K562 (cell line): ENCODE data around the gene RABEPK. TPM values are rescaled to one million over a fixed set of nuclear protein-coding genes. Genes with fewer than 3 reads are reported as not detected.

Experiments
- CBFA2T2 ChIP-seq: fragments of 450-650 bp; conservative IDR thresholded peaks from 2 replicates; pipeline ENCODE4 v1.6.1; 2017; ENCODE audit warnings: mild to moderate bottlenecking
- CBX8 ChIP-seq: fragments of 200-600 bp; sonication (generic); IDR thresholded peaks from 2 replicates; pipeline ENCODE4 v1.6.1; 2012; ENCODE audit warnings: borderline replicate concordance, mixed run types, low read depth, mild to moderate bottlenecking, moderate library complexity, mixed read lengths, low read length, control low read depth, inconsistent platforms; ENCODE audit not compliant: poor library complexity, severe bottlenecking; ENCODE audit errors: extremely low read depth
- CUX1 ChIP-seq: fragments of 200-800 bp; sonication (Bioruptor generic); IDR thresholded peaks from 2 replicates; pipeline ENCODE4 v1.6.1; 2016; ENCODE audit warnings: missing genetic modification characterization, missing compliant biosample characterization
- EP300 ChIP-seq: IDR thresholded peaks from 2 replicates; pipeline ENCODE4 v1.6.1; 2012; ENCODE audit warnings: low read length, improper control_type of control experiment
- GTF3C2 ChIP-seq: IDR thresholded peaks from 3 replicates; pipeline ENCODE4 v1.6.1; 2011; ENCODE audit warnings: borderline replicate concordance, mild to moderate bottlenecking, moderate library complexity; ENCODE audit not compliant: insufficient read length; ENCODE audit errors: extremely low read depth
- KDM2B ChIP-seq: fragments of 250-450 bp; sonication (Bioruptor Pico); IDR thresholded peaks from 2 replicates; pipeline ENCODE4 v1.8.0; 2021; ENCODE audit warnings: mild to moderate bottlenecking, moderate library complexity
- KDM4B ChIP-seq, 2 experiments: fragments of 450-650 bp in 1 of 2; sonication (generic) in 1 of 2; IDR thresholded peaks; 2 replicates each; pipeline ENCODE4 v1.6.1; 2016 to 2017; ENCODE audit warnings: borderline replicate concordance in 2 of 2, antibody characterized with exemption in 1 of 2, low read depth in 1 of 2, mild to moderate bottlenecking in 1 of 2
- MAX ChIP-seq: sonication (generic); formaldehyde crosslinking; IDR thresholded peaks from 2 replicates; pipeline ENCODE4 v1.9.0; 2022; ENCODE audit warnings: mild to moderate bottlenecking, missing genetic modification reagents
- NFYB ChIP-seq: IDR thresholded peaks from 2 replicates; pipeline ENCODE4 v1.6.1; 2011; ENCODE audit warnings: mild to moderate bottlenecking, moderate library complexity; ENCODE audit not compliant: insufficient read length; ENCODE audit errors: extremely low read depth
- PHB2 ChIP-seq: fragments of 450-650 bp; IDR thresholded peaks from 2 replicates; pipeline ENCODE4 v1.6.1; 2017; ENCODE audit warnings: low read depth
- PHF20 ChIP-seq: fragments of 450-650 bp; IDR thresholded peaks from 2 replicates; pipeline ENCODE4 v1.6.1; 2018; ENCODE audit not compliant: partially characterized antibody
- THRAP3 ChIP-seq: fragments of 450-650 bp; IDR thresholded peaks from 2 replicates; pipeline ENCODE4 v1.6.1; 2016; ENCODE audit warnings: mild to moderate bottlenecking, inconsistent platforms, borderline replicate concordance
- ZEB2 ChIP-seq: fragments of 450-650 bp; IDR thresholded peaks from 2 replicates; pipeline ENCODE4 v1.6.1; 2016
- ZNF583 ChIP-seq: fragments of 250-450 bp; sonication (Bioruptor Pico); IDR thresholded peaks from 2 replicates; pipeline ENCODE4 v1.4.0; 2020
- ZNF695 ChIP-seq: fragments of 450-650 bp; formaldehyde crosslinking; IDR thresholded peaks from 2 replicates; pipeline ENCODE4 v1.4.0; 2020; ENCODE audit warnings: mild to moderate bottlenecking, moderate library complexity
- polyA plus RNA-seq, 8 experiments: library from polyadenylated mRNA; depleted of rRNA in 4 of 8; stranded (reverse) in 5 of 8; unstranded in 3 of 8; fragments of >200 nt; fragmentation: Nextera tagmentation in 2 of 8; fragmentation: Illumina TruSeq in 1 of 8; extraction: Ambion mirVana in 2 of 8; extraction: Trizol in 1 of 8; gene quantifications; 2 replicates each; pipeline versions ENCODE4 v1.2.1 to v1.2.3, GENCODE V29; 2011 to 2014; ENCODE audit warnings: inconsistent platforms in 1 of 8, missing spikeins in 1 of 8
- total RNA-seq, 7 experiments: library from RNA; depleted of rRNA in 6 of 7; stranded (reverse); fragments of >200 nt in 6 of 7; fragmentation: Illumina TruSeq in 2 of 7; extraction: Trizol in 2 of 7; gene quantifications; 2 replicates each; pipeline versions ENCODE4 v1.2.1 to v1.2.3, GENCODE V29; 2011 to 2021; ENCODE audit warnings: low replicate concordance in 1 of 7
- TF ChIP-seq, protein P1 (sequence below): fragments of 450-650 bp; conservative IDR thresholded peaks from 2 replicates; pipeline ENCODE4 v1.6.1; 2016; ENCODE audit warnings: missing genetic modification characterization, low read depth, mild to moderate bottlenecking, missing compliant biosample characterization, moderate library complexity
- TF ChIP-seq, protein P2 (sequence below): fragments of 250-450 bp; sonication (Bioruptor Pico); IDR thresholded peaks from 2 replicates; pipeline ENCODE4 v1.9.0; 2021; ENCODE audit warnings: mild to moderate bottlenecking

Gene RABEPK
- total and polyA plus RNA-seq, 9 of the 15 experiments (the other 6 are each of a cell fraction or from before 2014, with no cell fraction given), result 38.3 to 113 (median 52.8) TPM

DNA sequence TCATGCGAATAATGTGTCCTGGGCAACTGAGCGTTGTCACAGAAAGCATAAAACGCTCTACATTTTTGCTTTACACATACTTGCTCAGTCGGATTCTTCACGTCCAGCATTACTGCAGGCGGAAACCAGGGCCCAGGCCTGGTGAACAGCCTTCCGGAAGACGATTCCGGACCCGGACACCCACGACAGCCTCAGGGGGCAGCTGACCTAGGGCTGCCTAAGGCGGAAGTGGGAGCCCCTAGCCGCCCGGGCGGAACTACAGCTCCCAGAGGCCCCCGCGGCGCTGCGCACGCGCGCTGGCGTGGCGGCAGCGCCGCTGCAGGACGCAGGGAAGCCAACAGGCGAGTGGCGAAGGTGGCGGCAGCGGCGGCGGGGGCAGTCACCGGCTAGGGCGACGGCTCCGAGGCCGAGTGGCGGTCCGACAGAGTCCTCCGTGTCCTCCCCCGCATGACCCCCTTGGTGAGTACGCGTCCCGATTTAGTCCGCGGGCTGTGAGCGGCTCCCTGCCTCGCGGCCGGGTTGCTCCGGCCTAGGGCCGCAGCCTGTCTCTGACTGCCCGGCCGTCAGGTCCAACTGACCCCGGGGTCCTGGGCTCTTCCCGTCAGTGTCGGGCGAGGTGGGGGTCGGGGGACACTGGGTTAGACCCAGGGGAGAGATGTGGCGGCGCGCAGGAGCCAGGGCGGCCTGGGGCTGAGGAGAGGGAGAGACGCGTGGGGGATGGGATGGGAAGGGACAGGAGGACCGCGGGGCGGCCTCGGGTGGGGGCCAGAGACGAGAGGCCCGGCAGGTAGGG is 61.4 kb downstream of the RABEPK start, which contains the start of gene GAPVD1 (continued):
- no peak for TF ChIP-seq CUX1 (CRISPR knock-in tag)
- TF ChIP-seq MAX, result 0 out of 2 replicates have a peak, but pooled peaks have one; percentile 25
- TF ChIP-seq, protein P1, sequence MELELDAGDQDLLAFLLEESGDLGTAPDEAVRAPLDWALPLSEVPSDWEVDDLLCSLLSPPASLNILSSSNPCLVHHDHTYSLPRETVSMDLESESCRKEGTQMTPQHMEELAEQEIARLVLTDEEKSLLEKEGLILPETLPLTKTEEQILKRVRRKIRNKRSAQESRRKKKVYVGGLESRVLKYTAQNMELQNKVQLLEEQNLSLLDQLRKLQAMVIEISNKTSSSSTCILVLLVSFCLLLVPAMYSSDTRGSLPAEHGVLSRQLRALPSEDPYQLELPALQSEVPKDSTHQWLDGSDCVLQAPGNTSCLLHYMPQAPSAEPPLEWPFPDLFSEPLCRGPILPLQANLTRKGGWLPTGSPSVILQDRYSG (tag), result peak; percentile 69; the same call in 1 of the 2 replicates
- TF ChIP-seq CBX8, result no peak
- TF ChIP-seq ZNF695 (CRISPR knock-in tag), result no peak
- peak; percentile 93 for TF ChIP-seq PHF20
- 0 out of 2 replicates have a peak, but pooled peaks have one; percentile 63 for TF ChIP-seq ZNF583 (CRISPR knock-in tag)
- TF ChIP-seq, protein P2, sequence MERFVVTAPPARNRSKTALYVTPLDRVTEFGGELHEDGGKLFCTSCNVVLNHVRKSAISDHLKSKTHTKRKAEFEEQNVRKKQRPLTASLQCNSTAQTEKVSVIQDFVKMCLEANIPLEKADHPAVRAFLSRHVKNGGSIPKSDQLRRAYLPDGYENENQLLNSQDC, result no peak
- no peak for TF ChIP-seq KDM4B (IDR thresholded peaks at IDR 0.05; ENCODE audit: borderline replicate concordance in 2 of 2, low read depth in 1 of 2)
- no peak for TF ChIP-seq PHB2
- TF ChIP-seq GTF3C2, result no peak
- TF ChIP-seq NFYB, result no peak
- no peak for TF ChIP-seq ZEB2
- 0 out of 2 replicates have a peak, but pooled peaks have one; percentile 16 for TF ChIP-seq EP300
- TF ChIP-seq CBFA2T2, result no peak
- no peak for TF ChIP-seq KDM2B (CRISPR knock-in tag)
- TF ChIP-seq THRAP3, result no peak
